Measurements from ENCODE around the gene FECH. TPM values are rescaled to one million over a fixed set of nuclear protein-coding genes. Genes with fewer than 3 reads are reported as not detected.

FECH gene
- total and polyA plus RNA-seq, 2 of the 4 experiments (the other 2 are of a cell fraction) = 32.3 to 52.2 TPM

DNA sequence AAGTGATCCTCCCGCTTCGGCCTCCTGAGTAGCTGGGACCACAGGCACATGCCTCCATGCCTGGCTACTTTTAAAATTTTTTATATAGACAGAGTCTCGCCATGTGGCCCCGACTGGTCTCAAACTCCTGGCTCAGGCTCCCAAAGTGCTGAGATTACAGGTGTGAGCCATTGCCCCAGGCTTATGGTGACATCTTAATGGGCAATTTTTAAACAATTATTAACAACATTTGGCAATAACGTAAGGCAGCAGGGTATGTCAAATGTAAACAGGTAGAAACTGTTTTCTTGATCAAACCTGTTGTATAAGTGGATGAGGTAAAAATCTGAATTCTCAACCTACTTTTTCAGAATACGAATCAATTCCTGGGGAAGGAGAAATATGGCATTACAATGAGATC is 11.0 kb downstream of the FECH start:
- no peaks in the 10 kb centered on the region for H3K27me3 ChIP-seq (ENCODE audit: control insufficient read depth, insufficient read depth, low read length)
- no peak overlapping the region for H2BK20ac ChIP-seq (ENCODE audit: low read depth, low read length)
- H3K56ac ChIP-seq (ENCODE audit: extremely low read depth, insufficient read depth, low read length) = no peak overlapping the region
- H2AK9ac ChIP-seq (replicated peaks; ENCODE audit: low read depth, low read length, poor library complexity) = no peak overlapping the region
- peaks cover 41% of the 10 kb centered on the region for H3K36me3 ChIP-seq (ENCODE audit: control insufficient read depth, insufficient read depth, low read length)
- H3K23ac ChIP-seq (ENCODE audit: low read depth, low read length) = no peak overlapping the region
- H3K9ac ChIP-seq (ENCODE audit: low read depth, low read length) = no peak overlapping the region
- BruUV-seq (replicated peaks) = no TSS peak
- WGBS, 2 experiments (ENCODE audit: extremely low coverage in 2 of 2, insufficient read length in 1 of 2) = 100% methylated on average over 1 of the region's 6 CpGs; no CpG with 5 or more reads in 1 of the 2 experiments
- TF ChIP-seq, protein P1, sequence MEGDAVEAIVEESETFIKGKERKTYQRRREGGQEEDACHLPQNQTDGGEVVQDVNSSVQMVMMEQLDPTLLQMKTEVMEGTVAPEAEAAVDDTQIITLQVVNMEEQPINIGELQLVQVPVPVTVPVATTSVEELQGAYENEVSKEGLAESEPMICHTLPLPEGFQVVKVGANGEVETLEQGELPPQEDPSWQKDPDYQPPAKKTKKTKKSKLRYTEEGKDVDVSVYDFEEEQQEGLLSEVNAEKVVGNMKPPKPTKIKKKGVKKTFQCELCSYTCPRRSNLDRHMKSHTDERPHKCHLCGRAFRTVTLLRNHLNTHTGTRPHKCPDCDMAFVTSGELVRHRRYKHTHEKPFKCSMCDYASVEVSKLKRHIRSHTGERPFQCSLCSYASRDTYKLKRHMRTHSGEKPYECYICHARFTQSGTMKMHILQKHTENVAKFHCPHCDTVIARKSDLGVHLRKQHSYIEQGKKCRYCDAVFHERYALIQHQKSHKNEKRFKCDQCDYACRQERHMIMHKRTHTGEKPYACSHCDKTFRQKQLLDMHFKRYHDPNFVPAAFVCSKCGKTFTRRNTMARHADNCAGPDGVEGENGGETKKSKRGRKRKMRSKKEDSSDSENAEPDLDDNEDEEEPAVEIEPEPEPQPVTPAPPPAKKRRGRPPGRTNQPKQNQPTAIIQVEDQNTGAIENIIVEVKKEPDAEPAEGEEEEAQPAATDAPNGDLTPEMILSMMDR (conservative IDR thresholded peaks at IDR 0.05; ENCODE audit: low read depth, low read length) = no peak
- TF ChIP-seq RFX5 (IDR thresholded peaks at IDR 0.05; ENCODE audit: low read depth, low read length) = no peak
- no peak overlapping the region for H4K91ac ChIP-seq (ENCODE audit: insufficient read depth, low read depth, low read length)
- no peak overlapping the region for H3K4me3 ChIP-seq (ENCODE audit: insufficient read depth, low read depth, low read length)
- H3K9me1 ChIP-seq (ENCODE audit: insufficient read depth, low read length) = no peaks in the 10 kb centered on the region
- POLR2A ChIA-PET (ENCODE audit: unreplicated experiment) = no interaction called here
- no peaks in the 10 kb centered on the region; a peak in 1 of 4 replicates for H3K79me1 ChIP-seq (ENCODE audit: low read depth in 1 of 2, low read length in 2 of 2)
- no peak overlapping the region for H3K4ac ChIP-seq (ENCODE audit: low read depth, low read length)
- no peak overlapping the region for H3K4me2 ChIP-seq (ENCODE audit: low read depth, low read length)
- no peak overlapping the region for H4K5ac ChIP-seq (ENCODE audit: low read depth, low read length)
- intact Hi-C loops (cut with micrococcal nuclease) = no loop called here
- H4K20me1 ChIP-seq (ENCODE audit: insufficient read depth, low read length) = no peaks in the 10 kb centered on the region
- no peak overlapping the region for H2BK5ac ChIP-seq (ENCODE audit: low read depth, low read length, poor library complexity, severe bottlenecking)
- dilution Hi-C loops (cut with HindIII; ENCODE audit: low sequenced_read_pairs, unreplicated experiment) = no loop called here
- no peaks in the 10 kb centered on the region for H3K4me1 ChIP-seq (ENCODE audit: control insufficient read depth, insufficient read depth, low read length)
- no peak overlapping the region for H2AK5ac ChIP-seq (ENCODE audit: low read depth, low read length)
- H2BK120ac ChIP-seq (ENCODE audit: low read depth, low read length) = no peak overlapping the region
- DNase-seq (no peak), ATAC-seq (ENCODE audit: low read depth) (no peak)
- CTCF ChIA-PET = no interaction called here
- no peak overlapping the region for H2AFZ ChIP-seq (replicated peaks; ENCODE audit: low read length, poor library complexity)
- in situ Hi-C loops (cut with MboI; ENCODE audit: low sequenced_read_pairs) = no loop called here
- no peak overlapping the region for H3K14ac ChIP-seq (replicated peaks; ENCODE audit: low read depth, low read length)
- no peaks in the 10 kb centered on the region for H3K9me3 ChIP-seq (ENCODE audit: control insufficient read depth, insufficient read depth, low read length)
- H4K8ac ChIP-seq (ENCODE audit: low read depth in 2 of 2, low read length in 2 of 2) = no peak overlapping the region
- no peak overlapping the region for H3K27ac ChIP-seq (ENCODE audit: insufficient read depth, low read length)
- H3K18ac ChIP-seq (ENCODE audit: low read depth, low read length) = no peak overlapping the region
- H2BK15ac ChIP-seq (ENCODE audit: low read depth, low read length) = no peak overlapping the region
